Activated CD8-positive, alpha-beta memory T cell treated with anti-CD3 and anti-CD28 coated beads for 1 hour (primary cell): ENCODE results near the gene LOX.
"Not testable (repeated sequence)": the region's sequence is repeated elsewhere in the genome, so short reads cannot be mapped to it uniquely, and the experiment has no call there.

ENCODE experiments used
- DNase-seq, 2 donors: peaks; one replicate each; pipeline ENCODE4 v3.0.0-alpha.2; 2020; ENCODE audit warnings: low read depth in 1 of 2; ENCODE audit errors: extremely low read depth in 1 of 2

Gene LOX

GRCh38 chr5:122099060-122099790, 21.2 kb upstream of the LOX start:
- DNase-seq = no peak

GRCh38 chr5:122097391-122097790, 19.3 kb upstream of the LOX start:
- DNase-seq = no peak

- no peak for DNase-seq
Observed at GRCh38 chr5:122095158-122095557, 17.1 kb upstream of the LOX start.

- DNase-seq = not testable (repeated sequence)
Observed at GRCh38 chr5:122094251-122094650, 16.2 kb upstream of the LOX start.

- DNase-seq = no peak
Observed at GRCh38 chr5:122093415-122094180, 15.5 kb upstream of the LOX start.

GRCh38 chr5:122091936-122092600, 14.0 kb upstream of the LOX start:
- DNase-seq = no peak

GRCh38 chr5:122089096-122090013, 11.3 kb upstream of the LOX start:
- no peak for DNase-seq

- no peak for DNase-seq
Observed at GRCh38 chr5:122085041-122085440, 7.0 kb upstream of the LOX start.

- no peak for DNase-seq
Observed at GRCh38 chr5:122083535-122083934, 5.5 kb upstream of the LOX start.

- no peak for DNase-seq
Observed at GRCh38 chr5:122081541-122081940, 3.5 kb upstream of the LOX start.

GRCh38 chr5:122077366-122078115, 518 bp downstream of the LOX start:
- no peak for DNase-seq

GRCh38 chr5:122076669-122077365, 1.2 kb downstream of the LOX start:
- DNase-seq = no peak

- no peak for DNase-seq
Observed at GRCh38 chr5:122076050-122076461, 2.0 kb downstream of the LOX start.

GRCh38 chr5:122073864-122074263, 4.2 kb downstream of the LOX start:
- DNase-seq = no peak

- DNase-seq = no peak
Observed at GRCh38 chr5:122073018-122073417, 5.0 kb downstream of the LOX start.

GRCh38 chr5:122067390-122067789, 10.7 kb downstream of the LOX start:
- no peak for DNase-seq

GRCh38 chr5:122064992-122065391, 13.1 kb downstream of the LOX start:
- DNase-seq = no peak

GRCh38 chr5:122063836-122064235, 14.2 kb downstream of the LOX start:
- no peak for DNase-seq

GRCh38 chr5:122062205-122062604, 15.9 kb downstream of the LOX start:
- DNase-seq = no peak
